GDM1 (cell line): ENCODE measurements around the gene MAN1A2.
A peak's percentile ranks its signal among the peaks of the same experiment; 100 is the strongest.

Source experiments
- DNase-seq: peaks from one replicate; lab custom pipeline; 2025; lab: John Stamatoyannopoulos, UW

MAN1A2 gene

GRCh38 chr1:117359561-117360289, 7.5 kb upstream of the MAN1A2 start:
- DNase-seq: peak; percentile 20

DNA sequence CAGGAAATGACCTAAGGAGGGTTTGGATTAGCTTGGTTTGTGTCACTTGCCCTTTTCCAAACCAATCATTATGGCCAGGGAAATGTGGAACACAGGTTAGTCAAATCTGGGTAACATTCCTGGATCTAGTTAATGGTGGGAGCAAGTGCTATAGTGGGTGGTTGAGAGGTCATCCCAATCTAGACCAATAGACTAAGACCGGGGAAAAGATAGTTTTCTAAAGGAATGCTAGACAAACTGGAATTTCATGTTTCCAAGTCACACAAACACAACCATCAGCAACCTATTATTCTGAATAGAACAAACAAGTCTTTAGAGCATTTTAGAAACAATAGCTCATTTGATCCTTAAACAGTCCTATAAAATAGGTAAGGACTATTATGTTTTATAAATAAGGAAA, 4.3 kb upstream of the MAN1A2 start:
- DNase-seq: no peak

DNA sequence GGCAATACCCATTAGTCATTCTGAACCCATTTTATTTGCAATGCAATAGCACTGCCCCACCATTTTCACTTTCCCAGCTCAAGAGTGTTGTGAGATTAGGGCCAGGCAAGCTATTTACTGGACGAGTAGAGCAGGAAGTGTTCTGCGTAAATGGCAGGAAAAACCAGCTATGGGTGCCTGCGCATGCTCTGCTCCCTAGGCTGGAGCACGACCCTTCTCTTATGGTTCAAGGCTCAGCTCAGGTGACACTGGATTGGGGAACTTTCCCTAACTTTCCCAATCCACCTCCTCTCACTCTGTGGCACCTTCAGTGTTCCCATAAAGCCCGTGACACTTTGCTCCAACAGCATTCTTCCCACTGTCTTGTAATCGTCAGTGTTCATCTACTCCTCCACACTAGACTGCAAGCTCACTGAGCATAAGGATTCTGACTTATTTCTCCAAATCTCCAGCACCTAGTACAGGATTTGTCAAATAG, 3.6 kb upstream of the MAN1A2 start:
- no peak for DNase-seq

GRCh38 chr1:117364240-117364639, 3.0 kb upstream of the MAN1A2 start:
- DNase-seq: no peak

DNA sequence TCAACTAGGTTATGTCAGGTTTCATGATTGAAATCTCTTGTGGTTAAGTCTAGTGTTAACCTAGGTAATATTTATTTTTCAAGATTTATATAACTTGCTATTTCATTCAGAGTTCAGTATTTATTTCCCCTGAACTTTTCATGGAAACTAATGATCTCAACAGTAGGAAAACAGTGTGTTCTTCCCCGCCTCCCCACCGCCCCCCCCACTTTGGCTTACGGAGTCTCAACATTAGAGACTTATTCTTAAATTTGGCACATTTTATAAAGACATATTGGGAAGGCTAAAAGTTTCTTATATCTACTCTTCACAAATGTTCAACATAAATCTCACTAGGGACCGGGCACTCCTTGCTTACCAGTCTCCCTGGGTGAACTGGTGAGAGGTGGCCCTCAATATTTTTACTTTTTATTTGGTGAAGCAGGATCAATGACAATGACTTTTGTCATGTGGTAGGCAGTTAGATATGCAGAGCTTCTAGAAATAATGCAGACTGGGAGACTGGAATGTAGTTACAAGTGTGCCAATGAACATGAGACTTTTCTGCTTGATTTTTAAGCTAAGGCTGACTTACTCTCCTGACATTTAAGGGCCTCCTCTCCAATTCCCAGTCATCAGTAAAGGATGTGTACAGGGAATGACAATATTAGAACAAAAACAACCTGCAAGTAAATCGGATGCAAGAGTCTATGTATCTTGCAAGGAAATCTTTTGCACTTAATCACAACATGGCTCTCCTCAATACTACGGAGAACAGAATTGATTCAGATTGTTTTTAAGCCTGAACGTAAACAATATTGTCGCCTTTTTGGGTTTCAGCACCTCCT, 1.7 kb upstream of the MAN1A2 start:
- DNase-seq: no peak

DNA sequence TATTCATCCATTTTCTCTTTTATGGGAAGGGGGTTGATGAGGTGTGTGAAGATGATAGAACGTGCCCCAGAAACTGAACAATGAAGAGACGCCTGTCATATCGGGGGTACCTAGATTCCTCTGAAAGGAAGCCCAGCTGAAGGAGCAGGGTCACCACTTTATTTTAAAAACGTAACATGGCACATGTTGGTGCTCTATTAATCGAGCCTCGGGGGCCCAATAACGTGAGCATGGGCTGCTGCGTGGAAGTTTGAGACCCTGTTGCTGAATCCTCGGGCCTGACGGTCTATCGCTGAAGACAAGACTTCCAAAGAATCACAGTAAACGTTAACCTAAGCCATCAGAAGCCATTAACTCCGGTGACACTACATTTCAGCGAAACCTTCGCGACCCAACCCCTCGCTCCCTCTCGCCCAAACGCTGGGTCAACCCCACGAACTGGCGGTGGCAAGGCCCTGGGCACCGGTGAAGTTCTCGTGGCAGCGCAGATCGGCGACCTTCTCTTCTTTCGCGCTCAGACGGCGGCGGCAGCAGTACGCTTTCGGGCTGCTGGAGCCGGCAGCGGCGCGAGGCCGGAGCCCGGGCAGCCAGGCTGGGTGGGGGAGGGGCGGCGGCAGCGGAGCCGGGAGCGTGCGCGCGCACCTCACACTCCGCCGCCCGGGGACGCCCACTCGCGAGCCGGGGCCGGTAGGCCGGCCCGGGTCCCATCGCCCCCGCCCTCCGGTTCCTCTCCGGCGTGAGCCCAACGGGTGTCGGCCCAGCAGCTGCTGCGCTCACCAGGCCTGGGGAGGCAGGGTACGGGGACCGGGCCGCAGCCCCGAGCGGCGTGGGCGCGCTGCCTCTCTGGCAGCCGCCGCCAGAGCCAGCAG, 838 bp upstream of the MAN1A2 start:
- DNase-seq: peak; percentile 80

DNA sequence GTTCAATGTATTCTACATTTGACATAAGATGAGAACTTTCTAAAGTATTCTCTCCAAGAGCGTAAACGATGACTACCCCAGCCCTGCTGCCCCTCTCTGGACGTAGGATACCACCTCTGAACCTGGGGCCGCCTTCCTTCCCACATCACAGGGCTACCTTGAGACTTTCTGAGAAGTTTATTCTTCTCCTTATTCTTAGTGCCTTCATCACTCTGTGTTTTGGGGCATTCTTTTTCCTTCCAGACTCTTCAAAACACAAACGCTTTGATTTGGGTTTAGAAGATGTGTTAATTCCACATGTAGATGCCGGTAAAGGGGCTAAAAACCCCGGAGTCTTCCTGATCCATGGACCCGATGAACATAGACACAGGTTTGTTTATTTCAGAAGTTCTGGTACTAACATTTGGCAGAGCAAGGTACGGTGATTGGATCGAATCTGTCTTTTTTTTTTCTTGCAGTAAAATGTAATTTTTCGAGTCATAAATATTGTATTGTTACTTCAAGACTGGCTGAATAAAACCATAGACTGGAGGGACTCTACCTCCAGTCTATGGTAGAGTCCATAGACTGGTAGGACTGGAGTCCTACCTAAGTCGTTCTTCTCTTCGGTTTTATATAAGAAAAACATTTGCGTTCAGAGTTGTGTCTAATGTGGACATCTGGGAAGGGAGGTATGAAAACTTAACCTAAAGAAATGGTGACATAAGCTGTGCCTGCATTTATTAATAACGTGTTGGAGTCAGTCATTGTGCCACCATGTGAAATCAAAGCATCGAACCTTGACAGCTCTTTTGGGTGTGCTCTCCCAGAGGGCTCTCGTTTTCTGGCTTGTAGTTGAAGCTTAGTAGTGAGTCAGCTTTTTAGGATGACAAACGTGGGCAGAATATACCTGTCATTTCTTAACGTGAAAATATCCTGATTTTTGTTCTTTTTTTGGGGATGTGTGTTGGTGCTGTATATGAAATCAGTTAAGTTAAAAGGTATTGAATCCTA, 1.2 kb downstream of the MAN1A2 start:
- DNase-seq: no peak

DNA sequence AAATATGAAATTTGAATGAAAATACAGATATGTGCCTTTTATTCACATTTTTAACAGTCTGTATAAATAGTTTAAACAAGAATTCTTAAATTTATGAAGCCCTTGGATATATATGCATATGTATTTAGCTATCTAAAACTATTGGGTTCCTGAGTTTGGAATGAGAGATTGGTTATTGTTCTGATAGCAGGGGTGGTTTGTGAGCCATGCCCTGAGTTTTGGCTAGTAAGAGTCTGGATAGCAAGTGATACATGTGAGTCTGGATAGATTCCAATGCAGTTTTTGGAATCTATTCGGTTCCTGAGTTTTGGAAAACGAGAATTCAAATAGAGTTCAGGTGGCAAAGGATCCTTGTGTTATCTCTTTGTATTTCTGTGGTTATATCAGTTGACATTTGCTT, 2.8 kb downstream of the MAN1A2 start:
- no peak for DNase-seq

DNA sequence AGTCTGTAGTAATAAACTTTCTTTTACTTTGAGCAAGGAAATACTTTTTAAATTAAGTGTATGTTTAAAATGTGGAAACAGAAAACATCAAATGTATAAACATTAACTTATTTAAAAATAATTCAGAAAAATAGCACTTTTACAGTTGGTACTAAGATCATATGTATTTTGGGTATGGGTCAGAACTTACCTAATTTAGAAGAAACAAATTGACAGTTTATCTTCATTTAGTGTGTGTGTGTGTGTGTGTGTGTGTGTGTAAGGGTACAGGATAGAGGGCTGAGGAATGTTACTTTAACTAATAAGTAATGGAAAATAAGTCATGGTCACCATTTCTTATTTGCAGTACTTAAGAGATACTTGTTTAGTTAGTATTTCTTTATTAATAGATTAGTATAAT, 3.3 kb downstream of the MAN1A2 start:
- DNase-seq: no peak

DNA sequence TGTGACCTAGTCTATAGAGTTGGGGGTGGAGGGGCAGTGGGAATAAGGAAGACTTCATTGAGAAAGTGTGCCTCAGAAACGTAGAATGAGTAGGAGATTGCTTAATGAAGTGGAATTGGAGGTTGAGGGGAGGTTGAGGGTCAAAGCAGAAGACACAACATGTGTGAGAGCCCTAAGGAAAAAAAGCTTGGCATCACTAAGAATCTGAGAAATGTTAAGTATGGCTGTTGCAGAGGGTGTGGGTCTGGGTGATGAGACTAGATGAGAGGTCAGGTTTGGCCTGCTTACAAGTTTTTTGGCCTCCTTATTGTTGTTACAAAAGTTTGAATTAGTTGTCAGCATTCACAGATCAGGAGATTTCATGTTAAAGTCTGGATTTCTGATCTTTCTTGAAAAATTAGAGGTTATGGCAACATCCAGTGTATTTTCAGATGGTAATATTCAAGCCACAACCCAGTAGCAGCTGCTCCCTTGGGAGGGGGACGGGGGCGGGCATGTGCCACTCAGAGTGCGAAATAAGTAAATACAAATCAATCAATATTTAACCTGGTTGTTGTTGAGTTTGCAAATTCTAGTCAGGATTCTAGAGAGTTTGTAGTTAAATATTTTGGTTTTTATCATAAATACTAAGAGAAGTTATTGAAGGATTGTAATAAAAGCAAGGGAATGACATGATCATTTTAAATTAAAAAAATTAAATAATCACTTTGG, 4.3 kb downstream of the MAN1A2 start:
- no peak for DNase-seq

GRCh38 chr1:117372863-117373412, 5.7 kb downstream of the MAN1A2 start:
- no peak for DNase-seq

GRCh38 chr1:117373932-117374331, 6.7 kb downstream of the MAN1A2 start:
- DNase-seq: no peak

DNA sequence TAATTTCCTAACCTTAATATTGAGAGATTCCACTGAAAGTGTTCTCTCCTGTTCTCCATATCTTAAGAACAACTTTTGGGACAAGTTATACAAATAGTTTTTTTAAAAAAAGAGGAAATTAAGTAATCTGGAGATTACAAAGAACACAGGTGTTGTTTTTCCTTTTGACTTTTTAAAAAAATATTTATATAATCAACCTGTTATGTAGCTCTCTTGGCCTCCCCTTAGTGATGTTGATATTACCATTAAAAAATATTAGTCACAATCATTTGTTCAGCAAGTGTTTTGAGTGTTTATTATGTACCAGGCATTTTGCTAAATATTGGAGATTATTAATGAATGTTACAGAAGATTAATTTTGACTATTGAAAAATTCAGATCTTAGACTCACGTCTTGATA, 8.1 kb downstream of the MAN1A2 start:
- DNase-seq: no peak

DNA sequence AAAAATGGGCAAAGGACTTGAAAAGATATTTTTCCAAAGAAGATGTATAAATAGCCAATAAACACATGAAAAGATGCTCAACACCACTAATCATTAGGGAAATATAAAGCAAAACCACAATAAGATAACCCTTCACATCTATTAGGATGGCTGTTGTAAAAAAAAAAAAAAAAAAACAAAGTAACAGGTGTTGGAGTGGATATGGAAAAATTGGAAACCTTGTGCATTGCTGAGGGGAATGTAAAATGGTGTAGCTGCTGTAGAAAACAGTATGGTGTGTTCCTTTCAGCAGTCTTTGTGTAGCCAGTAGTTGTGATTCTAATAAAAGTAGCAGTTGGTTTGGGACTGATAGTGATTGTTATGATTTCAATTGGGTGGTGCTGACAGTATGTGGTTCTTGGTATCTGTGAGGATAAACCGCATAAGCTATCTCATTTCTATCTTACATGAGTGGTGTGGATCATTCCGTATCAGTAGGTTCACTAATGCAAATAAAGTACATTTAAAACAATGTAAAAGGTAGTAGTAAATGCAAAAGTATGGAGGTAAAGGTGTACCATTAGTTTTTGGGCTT, 19.9 kb downstream of the MAN1A2 start:
- no peak for DNase-seq

- no peak for DNase-seq
Observed at GRCh38 chr1:117388328-117388727, 21.1 kb downstream of the MAN1A2 start.

- no peak for DNase-seq
Observed at GRCh38 chr1:117389284-117389683, 22.0 kb downstream of the MAN1A2 start.

DNA sequence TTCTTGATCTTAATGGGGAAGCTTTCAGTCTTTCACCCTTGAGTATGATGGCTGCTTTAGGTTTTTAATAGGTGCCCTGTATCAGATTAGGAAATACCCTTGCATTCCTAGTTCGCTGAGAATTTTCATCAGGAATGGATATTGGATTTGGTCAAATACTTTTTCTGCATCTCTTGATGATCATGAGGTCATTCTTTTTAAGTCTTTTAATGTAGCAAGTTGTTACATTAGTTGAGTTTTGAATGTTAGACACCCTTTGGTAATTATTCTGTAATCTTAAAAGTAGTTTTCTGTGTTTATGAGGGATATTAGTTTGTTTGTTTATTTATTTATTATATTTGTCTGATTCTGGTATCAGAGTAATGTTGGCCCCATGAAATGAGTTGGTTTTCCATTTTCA, 22.5 kb downstream of the MAN1A2 start:
- no peak for DNase-seq

DNA sequence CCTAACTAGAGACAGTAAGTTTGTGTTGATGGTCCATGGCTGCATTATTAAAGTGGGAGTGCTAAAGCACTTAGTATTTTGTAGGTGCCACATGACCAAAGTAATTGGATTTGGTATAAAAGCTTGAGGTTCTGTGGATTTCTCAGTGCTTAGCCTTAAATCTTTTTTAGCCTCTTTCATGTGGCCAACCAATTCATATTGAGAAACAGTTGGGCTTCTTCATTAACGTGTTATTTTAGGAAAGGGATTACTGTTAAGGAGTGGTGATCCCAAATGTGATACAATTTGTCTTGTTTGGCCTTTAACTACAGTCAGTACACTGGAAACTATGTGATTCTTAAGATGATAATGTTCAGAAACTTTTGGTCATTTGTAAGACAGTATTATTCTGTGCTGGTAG, 25.5 kb downstream of the MAN1A2 start:
- DNase-seq: no peak

DNA sequence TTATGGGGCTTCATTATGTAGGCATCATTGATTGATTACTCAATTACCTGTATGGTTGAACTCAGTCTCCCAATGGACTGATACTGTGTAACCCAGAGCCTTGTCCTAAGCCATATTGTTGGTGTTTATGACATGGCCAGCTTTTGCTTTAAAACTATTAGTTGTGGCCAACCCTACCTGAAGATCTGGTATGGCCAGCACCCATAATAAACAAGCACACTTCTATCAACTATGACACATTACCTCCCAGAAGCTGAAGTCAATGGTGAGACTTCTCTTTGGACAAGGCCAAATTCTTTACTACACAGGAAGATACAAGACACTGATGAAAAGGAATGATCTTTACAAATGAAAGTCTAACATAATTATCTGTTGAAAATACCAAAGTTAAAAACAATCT, 28.8 kb downstream of the MAN1A2 start:
- DNase-seq: no peak

GRCh38 chr1:117396636-117397035, 29.4 kb downstream of the MAN1A2 start:
- no peak for DNase-seq
